Measurements from ENCODE around the gene CLIC4. TPM values are rescaled to one million over a fixed set of nuclear protein-coding genes. Genes with fewer than 3 reads are reported as not detected.
A peak's percentile ranks its signal among the peaks of the same experiment; 100 is the strongest.
"Not testable (repeated sequence)": the region's sequence is repeated elsewhere in the genome, so short reads cannot be mapped to it uniquely, and the experiment has no call there.

Gene CLIC4
- total RNA-seq: 17.9 and 18.2 TPM in 2 replicates

- peak within 1 kb of the TSS; percentile 91 for H3K4me3 Mint-ChIP-seq (ENCODE audit: low read depth)
- H3K27me3 Mint-ChIP-seq (ENCODE audit: low read depth): no peaks in the 10 kb centered on the region
- peaks cover 51% of the 10 kb centered on the region for H3K4me1 Mint-ChIP-seq (ENCODE audit: low read depth)
These were observed at the start of gene CLIC4 for GRCh38 chr1:24744911-24745710. Gene CLIC4, plus strand, starts transcription at chr1:24745447. Its CDS starts 107 bp downstream, at chr1:24745554.

GRCh38 chr1:24696041-24696755 is 49.0 kb upstream of the CLIC4 start:
- no peak overlapping the region for H3K4me3 Mint-ChIP-seq (ENCODE audit: low read depth)
- intact Hi-C loops (cut with micrococcal nuclease): loop anchor here (10.0 kb wide), 1 partner anchor 49 kb away; the partner anchor contains the start of gene CLIC4
- no peaks in the 10 kb centered on the region for H3K9me3 Mint-ChIP-seq

More at GRCh38 chr1:24744911-24745710, at the start of gene CLIC4:
- H3K36me3 Mint-ChIP-seq (ENCODE audit: low read depth): peaks cover 6% of the 10 kb centered on the region
- intact Hi-C loops (cut with micrococcal nuclease): loop anchor here (2.0 to 10.0 kb wide), 4 partner anchors 50 to 500 kb away; partner anchors contain the start of genes RCAN3, RSRP1 and SRRM1
- peak; percentile 100 for DNase-seq (ENCODE audit: low spot score)
- peak within 1 kb of the TSS; percentile 84 for H3K27ac Mint-ChIP-seq
- H3K9me3 Mint-ChIP-seq: no peaks in the 10 kb centered on the region

GRCh38 chr1:24696756-24697330 is 48.4 kb upstream of the CLIC4 start:
- Mint-ChIP-seq H3K36me3 (ENCODE audit: low read depth) (no peaks in the 10 kb centered on the region), H3K9me3 (no peaks in the 10 kb centered on the region), H3K4me3 (ENCODE audit: low read depth) (no peak overlapping the region), H3K4me1 (ENCODE audit: low read depth) (peaks cover 15% of the 10 kb centered on the region), H3K27me3 (ENCODE audit: low read depth) (peaks cover 3% of the 10 kb centered on the region), H3K27ac (no peak overlapping the region)
- intact Hi-C loops (cut with micrococcal nuclease): loop anchor here (10.0 kb wide), 1 partner anchor 48 kb away; the partner anchor contains the start of gene CLIC4
- DNase-seq (ENCODE audit: low spot score): no peak

More at GRCh38 chr1:24696041-24696755, 49.0 kb upstream of the CLIC4 start:
- Mint-ChIP-seq H3K4me1 (ENCODE audit: low read depth) (peaks cover 15% of the 10 kb centered on the region), H3K36me3 (ENCODE audit: low read depth) (no peaks in the 10 kb centered on the region), H3K27ac (no peak overlapping the region), H3K27me3 (ENCODE audit: low read depth) (peaks cover 3% of the 10 kb centered on the region)
- no peak for DNase-seq (ENCODE audit: low spot score)

- not testable (repeated sequence) for H3K27ac Mint-ChIP-seq; H3K4me3 Mint-ChIP-seq (ENCODE audit: low read depth); DNase-seq (ENCODE audit: low spot score); H3K36me3 Mint-ChIP-seq (ENCODE audit: low read depth); H3K27me3 Mint-ChIP-seq (ENCODE audit: low read depth); H3K9me3 Mint-ChIP-seq
- H3K4me1 Mint-ChIP-seq (ENCODE audit: low read depth): peaks cover 15% of the 10 kb centered on the region
- intact Hi-C loops (cut with micrococcal nuclease): loop anchor here (10.0 kb wide), 1 partner anchor 47 kb away; the partner anchor contains the start of gene CLIC4
These were observed 47.7 kb upstream of the CLIC4 start for GRCh38 chr1:24697453-24698001.

- H3K27ac Mint-ChIP-seq: not testable (repeated sequence)
These were observed 46.9 kb upstream of the CLIC4 start for GRCh38 chr1:24698326-24698725.

GRCh38 chr1:24699628-24700027 is 45.6 kb upstream of the CLIC4 start:
- H3K36me3 Mint-ChIP-seq (ENCODE audit: low read depth): no peaks in the 10 kb centered on the region
- H3K27ac Mint-ChIP-seq: no peak overlapping the region
- H3K27me3 Mint-ChIP-seq (ENCODE audit: low read depth): peaks cover 2% of the 10 kb centered on the region
- intact Hi-C loops (cut with micrococcal nuclease): loop anchor here (10.0 kb wide), 1 partner anchor 45 kb away; the partner anchor contains the start of gene CLIC4
- peaks cover 7% of the 10 kb centered on the region for H3K4me1 Mint-ChIP-seq (ENCODE audit: low read depth)
- H3K4me3 Mint-ChIP-seq (ENCODE audit: low read depth): no peak overlapping the region
- H3K9me3 Mint-ChIP-seq: no peaks in the 10 kb centered on the region
- DNase-seq (ENCODE audit: low spot score): no peak

More at GRCh38 chr1:24698326-24698725, 46.9 kb upstream of the CLIC4 start:
- H3K4me3 Mint-ChIP-seq (ENCODE audit: low read depth); H3K9me3 Mint-ChIP-seq; H3K27me3 Mint-ChIP-seq (ENCODE audit: low read depth); H3K36me3 Mint-ChIP-seq (ENCODE audit: low read depth); DNase-seq (ENCODE audit: low spot score): not testable (repeated sequence)
- H3K4me1 Mint-ChIP-seq (ENCODE audit: low read depth): peaks cover 12% of the 10 kb centered on the region
- intact Hi-C loops (cut with micrococcal nuclease): loop anchor here (10.0 kb wide), 1 partner anchor 46 kb away; the partner anchor contains the start of gene CLIC4

GRCh38 chr1:24702511-24703293 is 42.5 kb upstream of the CLIC4 start:
- Mint-ChIP-seq H3K36me3 (ENCODE audit: low read depth) (no peaks in the 10 kb centered on the region), H3K4me3 (ENCODE audit: low read depth) (no peak overlapping the region), H3K27me3 (ENCODE audit: low read depth) (no peaks in the 10 kb centered on the region), H3K27ac (no peak overlapping the region), H3K4me1 (ENCODE audit: low read depth) (peaks cover 5% of the 10 kb centered on the region), H3K9me3 (no peaks in the 10 kb centered on the region)
- intact Hi-C loops (cut with micrococcal nuclease): no loop called here
- no peak for DNase-seq (ENCODE audit: low spot score)

GRCh38 chr1:24704411-24705259 is 40.6 kb upstream of the CLIC4 start:
- peaks cover 10% of the 10 kb centered on the region for H3K4me1 Mint-ChIP-seq (ENCODE audit: low read depth)
- H3K36me3 Mint-ChIP-seq (ENCODE audit: low read depth): no peaks in the 10 kb centered on the region
- intact Hi-C loops (cut with micrococcal nuclease): no loop called here
- H3K4me3 Mint-ChIP-seq (ENCODE audit: low read depth): no peak overlapping the region
- H3K27me3 Mint-ChIP-seq (ENCODE audit: low read depth): no peaks in the 10 kb centered on the region
- no peaks in the 10 kb centered on the region for H3K9me3 Mint-ChIP-seq
- H3K27ac Mint-ChIP-seq: no peak overlapping the region
- DNase-seq (ENCODE audit: low spot score): no peak

- Mint-ChIP-seq H3K27ac (no peak overlapping the region), H3K36me3 (ENCODE audit: low read depth) (no peaks in the 10 kb centered on the region), H3K9me3 (no peaks in the 10 kb centered on the region), H3K4me3 (ENCODE audit: low read depth) (no peak overlapping the region), H3K27me3 (ENCODE audit: low read depth) (no peaks in the 10 kb centered on the region), H3K4me1 (ENCODE audit: low read depth) (peaks cover 14% of the 10 kb centered on the region)
- DNase-seq (ENCODE audit: low spot score): peak; percentile 35
- intact Hi-C loops (cut with micrococcal nuclease): no loop called here
These were observed 39.8 kb upstream of the CLIC4 start for GRCh38 chr1:24705260-24706073.

GRCh38 chr1:24706074-24706389 is 39.2 kb upstream of the CLIC4 start:
- DNase-seq (ENCODE audit: low spot score); H3K9me3 Mint-ChIP-seq; H3K36me3 Mint-ChIP-seq (ENCODE audit: low read depth); H3K27me3 Mint-ChIP-seq (ENCODE audit: low read depth); H3K27ac Mint-ChIP-seq; intact Hi-C loops (cut with micrococcal nuclease); H3K4me3 Mint-ChIP-seq (ENCODE audit: low read depth): not testable (repeated sequence)
- peaks cover 14% of the 10 kb centered on the region for H3K4me1 Mint-ChIP-seq (ENCODE audit: low read depth)

GRCh38 chr1:24707687-24708086 is 37.6 kb upstream of the CLIC4 start:
- DNase-seq (ENCODE audit: low spot score): no peak
- H3K4me1 Mint-ChIP-seq (ENCODE audit: low read depth): peaks cover 14% of the 10 kb centered on the region
- H3K36me3 Mint-ChIP-seq (ENCODE audit: low read depth): no peaks in the 10 kb centered on the region
- H3K27me3 Mint-ChIP-seq (ENCODE audit: low read depth): no peaks in the 10 kb centered on the region
- no peak overlapping the region for H3K4me3 Mint-ChIP-seq (ENCODE audit: low read depth)
- intact Hi-C loops (cut with micrococcal nuclease): no loop called here
- H3K27ac Mint-ChIP-seq: no peak overlapping the region
- H3K9me3 Mint-ChIP-seq: no peaks in the 10 kb centered on the region
